GM18519 (cell line): Measurements from ENCODE around the gene SRMS.

ENCODE experiments used
- ATAC-seq: cut with Tn5 transposase; IDR thresholded peaks from one replicate; pipeline ENCODE4 v1.9.1; 2021; ENCODE audit warnings: mild to moderate bottlenecking, moderate library complexity; ENCODE audit not compliant: unreplicated experiment, low FRiP score

SRMS gene

GRCh38 chr20:63508072-63508768, 39.3 kb downstream of the SRMS start:
- ATAC-seq: no peak

GRCh38 chr20:63507083-63507743, 40.3 kb downstream of the SRMS start:
- ATAC-seq: no peak

DNA sequence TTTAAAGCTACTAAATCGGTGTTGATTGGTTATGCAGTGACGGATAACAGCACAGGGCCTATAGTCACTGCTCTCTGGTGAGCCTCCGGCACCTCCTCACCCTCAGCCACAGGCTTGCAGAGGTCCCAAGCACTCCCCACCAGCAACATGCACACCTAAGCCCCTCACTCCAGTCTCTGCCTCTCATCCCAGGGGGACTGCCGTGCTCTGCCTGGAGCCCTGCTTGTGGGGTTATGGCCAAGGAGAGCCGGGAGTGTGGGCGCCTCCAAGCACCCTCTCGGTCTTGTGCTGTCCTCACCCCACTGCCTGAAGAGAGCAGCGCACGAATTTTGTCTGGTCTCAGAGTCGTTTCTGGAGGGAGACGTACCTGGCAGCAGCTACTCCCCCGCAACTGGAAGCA, 41.8 kb downstream of the SRMS start:
- ATAC-seq: no peak

DNA sequence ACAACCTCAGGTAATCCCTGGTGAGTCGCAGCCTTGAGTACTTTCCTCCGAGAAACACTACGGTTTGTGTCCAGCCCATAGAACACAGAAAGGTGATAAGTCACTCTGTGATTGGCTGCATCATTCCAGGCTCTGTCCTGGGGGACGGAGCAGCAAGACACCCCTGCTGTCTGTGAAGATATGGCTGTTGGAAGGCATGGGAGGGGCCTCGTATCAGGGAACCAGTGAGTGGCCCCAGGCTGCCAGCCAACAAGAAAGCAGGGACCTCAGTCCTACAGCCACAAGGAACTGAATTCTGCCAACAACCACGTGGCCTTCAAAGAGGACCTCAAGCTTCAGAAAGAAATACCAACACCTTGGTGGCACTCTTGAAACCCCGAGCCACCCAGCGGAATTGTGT, 42.3 kb downstream of the SRMS start:
- no peak for ATAC-seq

GRCh38 chr20:63504642-63505041, 42.9 kb downstream of the SRMS start:
- no peak for ATAC-seq

- ATAC-seq: no peak
These were observed 44.0 kb downstream of the SRMS start for GRCh38 chr20:63503524-63503923.

DNA sequence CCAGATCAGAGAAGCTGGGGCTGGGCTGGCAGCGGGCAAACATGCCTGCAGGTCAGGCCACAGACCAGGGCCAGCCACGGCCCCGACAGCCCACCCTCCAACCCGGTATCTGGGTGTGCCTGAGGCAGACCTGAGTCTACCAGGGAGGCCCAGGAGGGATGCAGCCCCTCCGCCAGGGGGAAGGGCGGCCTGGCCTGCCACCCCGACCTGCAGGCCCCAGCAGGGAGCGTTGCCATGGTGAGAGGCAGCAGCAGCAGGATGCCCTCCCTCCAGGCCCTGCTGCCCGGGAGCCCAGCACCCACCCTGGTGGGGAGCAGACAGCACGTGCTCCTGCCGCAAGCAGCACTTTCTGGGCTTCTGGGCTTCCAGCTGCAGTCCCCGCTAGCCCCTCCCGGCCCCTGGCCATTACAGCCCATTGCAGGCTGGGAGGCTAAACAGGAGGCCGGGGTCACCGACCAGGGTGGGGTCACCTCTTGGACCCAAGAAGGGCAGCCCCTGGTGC, 44.8 kb downstream of the SRMS start:
- ATAC-seq: no peak

DNA sequence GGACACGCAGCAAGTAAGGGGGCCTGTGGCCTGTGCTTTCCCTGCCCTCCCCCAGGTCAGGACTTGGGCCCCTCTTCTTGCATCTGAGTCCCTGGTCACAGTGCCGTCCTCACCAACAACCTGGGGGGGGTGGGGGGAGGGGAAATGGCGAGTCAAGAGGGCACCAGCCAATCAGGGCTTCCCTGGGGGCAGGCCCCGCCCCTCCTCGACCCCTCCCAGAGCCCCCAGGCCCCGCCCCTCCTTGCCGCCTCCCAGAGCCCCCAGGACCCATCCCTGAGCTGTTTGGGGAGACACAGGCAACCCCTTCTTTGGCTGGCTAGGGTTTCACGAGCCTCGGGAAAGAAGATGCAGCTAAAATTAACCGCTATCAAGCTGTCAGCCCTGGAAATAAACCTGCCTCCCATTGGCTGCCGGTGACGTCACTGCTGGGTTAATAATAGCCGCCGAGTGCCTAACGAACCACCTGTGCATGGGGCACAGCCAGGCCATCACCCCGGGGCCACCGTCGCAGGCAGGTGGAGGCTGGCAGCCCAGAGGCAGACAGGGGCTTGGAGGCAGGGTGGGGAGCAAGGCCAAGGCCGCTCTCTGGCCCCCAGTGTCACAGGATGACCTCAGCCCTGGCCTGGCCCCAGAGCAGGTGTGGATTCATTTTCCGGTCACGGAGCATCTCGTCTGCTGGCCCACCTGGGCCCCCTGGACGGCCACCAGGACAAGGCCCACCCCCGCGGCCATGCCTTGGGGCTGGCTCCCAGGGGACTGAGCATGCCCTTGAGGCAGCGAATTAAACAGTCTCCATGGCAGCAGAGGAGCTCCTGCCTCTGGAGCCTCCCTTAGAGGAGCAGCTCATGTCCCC, 45.5 kb downstream of the SRMS start:
- no peak for ATAC-seq

DNA sequence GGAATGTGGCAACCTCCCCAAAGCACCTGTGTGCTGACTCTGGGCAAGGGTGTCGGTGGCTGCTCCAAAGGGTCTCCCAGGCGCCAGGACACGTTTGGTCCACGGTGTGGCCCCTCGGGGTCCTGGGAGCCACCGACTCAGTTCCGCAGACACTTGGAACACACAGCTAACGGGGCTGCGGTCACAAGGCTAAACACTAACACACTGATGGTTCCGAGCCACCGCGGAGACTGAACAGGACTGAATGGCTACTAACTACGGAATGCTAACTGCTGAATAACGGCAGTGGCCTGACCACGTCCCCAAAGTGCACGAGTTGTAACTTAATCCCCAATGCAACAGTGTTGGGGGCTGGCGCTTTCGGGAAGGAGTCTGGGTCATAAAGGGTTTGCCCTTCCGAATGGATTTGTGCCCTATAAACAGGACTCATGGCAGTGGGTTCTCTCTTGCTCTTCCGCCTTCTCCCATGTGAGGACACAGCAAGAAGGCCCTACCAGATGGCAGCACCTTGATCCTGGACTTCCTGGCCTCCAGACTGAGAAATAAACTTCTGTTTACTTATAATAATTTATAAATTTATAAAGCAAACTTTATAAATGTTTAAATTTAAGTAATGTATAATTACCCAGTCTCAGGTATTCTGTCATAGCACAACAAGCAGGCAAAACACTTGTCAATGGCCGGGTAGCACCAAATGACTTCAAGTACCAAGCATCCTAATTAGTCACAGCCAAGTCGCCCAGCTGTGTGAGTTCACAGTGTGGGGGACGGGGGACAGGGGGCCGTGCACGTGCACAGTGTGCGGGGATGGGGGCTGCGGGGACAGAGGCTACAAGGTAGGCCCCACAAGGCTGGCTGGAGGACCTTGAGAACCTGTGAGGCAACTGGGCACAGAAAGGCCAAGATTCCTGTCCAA, 46.4 kb downstream of the SRMS start:
- no peak for ATAC-seq

DNA sequence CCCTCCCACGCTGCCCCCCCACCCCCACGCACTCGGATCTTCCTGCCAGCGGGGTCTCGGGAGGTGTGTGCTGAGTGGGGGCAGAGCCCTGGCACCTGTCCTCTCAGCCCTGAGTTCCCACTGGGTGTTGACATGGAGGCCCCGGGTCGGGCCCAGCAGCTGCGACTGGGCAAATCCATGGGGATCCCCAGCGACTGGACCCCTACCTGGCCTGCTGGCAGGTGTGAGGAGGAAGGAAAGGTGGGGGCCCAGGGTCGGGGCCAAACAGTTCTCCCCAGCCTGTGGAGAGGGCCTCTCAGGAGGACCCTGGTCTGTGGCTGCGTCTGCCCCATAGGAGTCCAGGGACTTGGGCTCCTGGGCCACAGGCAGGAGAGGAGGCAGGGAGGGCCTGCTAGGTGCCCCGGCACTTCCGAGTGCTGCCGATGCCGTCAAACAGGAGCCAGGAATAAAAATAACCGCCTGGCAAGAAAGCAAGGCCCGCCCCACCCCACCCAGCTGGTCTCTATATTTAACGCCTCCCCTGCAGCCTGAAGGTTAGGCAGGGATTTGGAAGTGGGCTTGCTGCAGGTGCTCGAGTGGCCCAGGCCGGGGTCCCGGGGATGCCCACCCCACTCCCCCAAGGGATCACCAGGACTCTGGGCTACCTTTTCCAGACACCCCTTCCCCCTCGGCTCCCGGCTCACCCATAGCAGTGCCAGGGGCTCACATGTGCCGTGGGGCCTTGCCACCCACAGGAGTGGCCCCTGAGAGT, 47.2 kb downstream of the SRMS start:
- ATAC-seq: no peak

DNA sequence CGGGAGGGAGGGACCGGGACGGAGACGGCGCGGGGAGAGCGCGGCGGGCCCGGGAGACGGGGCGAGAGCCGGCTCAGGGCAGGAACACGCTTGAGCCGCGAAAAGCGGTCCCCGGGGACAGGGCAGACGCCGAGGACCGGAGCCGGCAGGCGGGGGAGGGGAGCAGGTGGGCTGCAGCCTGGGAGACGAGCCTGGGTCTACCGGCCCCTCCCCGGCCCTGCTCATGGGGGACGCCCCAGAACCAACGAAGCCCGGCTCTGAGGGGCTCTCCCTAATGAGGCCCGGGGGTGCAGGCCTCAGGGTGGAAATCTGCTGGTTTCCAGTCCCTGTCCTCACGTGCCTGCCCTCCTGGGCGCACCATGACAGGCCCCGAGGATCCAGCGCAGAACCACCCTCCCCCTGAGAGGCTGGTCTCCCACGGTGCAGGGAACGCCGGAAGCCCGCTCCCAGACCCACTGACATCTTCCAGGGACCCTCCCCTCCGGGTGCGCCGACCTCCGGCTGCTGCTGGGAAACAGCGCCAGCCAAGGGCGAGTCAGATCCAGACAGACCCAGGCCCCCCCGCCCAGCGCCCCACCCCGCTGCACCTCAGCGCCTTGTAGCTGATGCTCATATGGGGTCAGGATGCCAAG, 48.1 kb downstream of the SRMS start:
- ATAC-seq: no peak

- no peak for ATAC-seq
These were observed 48.6 kb downstream of the SRMS start, which contains the start of gene EEF1A2 for GRCh38 chr20:63498960-63499337. Gene EEF1A2, minus strand, starts transcription at chr20:63499083. Its CDS starts 1,320 bp downstream, at chr20:63497763.

DNA sequence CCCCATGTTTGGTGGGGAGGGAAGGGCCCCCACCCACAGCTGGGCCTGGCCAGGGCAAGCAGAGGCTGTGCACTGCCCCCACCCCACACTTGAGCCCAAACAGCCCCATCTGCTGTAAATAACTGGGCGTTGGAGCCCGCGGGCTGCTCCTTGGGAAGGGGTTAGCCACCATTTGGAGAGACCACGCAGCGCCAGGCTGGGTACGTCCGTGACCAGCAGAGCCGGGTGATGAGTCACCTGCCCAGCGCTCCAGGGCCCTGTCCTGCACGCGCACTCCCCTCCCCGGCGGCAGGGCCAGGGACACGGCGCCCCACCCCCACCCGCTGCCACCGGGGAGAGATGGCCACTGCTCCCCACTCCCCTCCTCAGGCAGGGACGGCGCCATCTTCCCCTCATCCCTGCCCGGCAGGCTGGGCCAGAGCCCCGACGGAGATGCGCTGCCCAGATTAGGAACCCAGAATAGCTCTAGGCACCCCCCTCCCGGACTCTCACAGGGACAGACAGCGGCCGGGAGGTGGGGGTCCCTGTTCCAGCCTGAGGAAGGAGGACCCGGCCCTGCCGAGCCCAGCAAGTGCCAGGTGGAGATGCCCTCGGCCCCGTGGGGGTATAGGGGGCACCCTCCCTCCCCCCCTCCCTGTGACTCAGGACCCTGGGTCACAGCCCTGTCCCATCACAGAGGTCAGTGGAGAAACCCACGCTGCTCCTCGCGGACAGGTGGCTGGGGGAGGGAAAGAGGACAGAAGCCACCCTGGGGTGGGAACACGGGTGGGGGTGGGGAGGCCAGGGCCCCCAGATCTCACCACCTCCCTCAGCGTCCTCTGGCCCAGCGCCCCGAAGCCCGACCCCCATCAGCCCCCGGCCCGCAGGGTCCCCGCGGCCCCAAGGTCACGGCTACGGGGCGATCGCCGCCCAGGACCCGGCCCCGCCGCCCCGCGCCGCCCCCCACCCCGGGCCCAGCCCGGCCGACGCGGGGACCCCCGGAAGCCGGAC, 49.3 kb downstream of the SRMS start:
- ATAC-seq: no peak

DNA sequence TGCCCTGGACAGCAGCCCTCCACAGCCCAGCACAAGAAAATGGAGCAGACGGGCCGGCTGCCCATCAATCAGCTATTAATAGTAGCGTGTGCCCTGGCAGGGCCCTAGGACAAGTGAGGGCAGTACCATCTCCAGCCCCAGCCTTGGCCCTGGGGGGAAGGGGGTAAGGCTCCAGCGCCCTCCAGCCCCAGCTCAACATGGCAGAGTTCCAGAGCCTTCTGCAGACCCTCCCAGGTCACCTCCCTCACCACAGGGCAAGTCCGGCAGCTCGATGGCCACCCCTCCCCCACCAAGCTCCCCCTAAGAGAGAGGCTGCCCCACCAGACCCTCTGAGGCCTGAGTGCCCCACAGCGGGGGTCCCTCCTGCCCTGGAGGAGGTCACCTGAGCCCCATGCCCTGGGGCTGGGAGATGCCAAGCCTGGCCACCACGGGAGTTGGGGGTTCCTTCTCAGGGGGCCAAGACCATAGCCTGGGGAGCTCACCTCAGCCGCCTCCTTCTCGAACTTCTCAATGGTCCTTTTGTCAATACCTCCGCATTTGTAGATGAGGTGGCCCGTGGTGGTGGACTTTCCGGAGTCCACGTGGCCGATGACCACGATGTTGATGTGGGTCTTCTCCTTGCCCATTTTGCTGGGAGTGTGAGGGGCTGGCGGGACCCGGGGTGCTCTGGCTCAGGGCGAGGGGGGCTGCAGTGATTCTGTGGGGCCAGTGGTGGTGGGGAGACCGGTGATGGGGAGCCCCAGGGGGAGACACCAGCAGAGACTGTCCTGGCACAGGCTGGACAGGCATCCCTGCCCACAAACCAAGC, 50.2 kb downstream of the SRMS start:
- no peak for ATAC-seq

- ATAC-seq: no peak
These were observed 50.9 kb downstream of the SRMS start for GRCh38 chr20:63496596-63497120.

- no peak for ATAC-seq
These were observed 51.6 kb downstream of the SRMS start for GRCh38 chr20:63495741-63496595.
